Neutrophil (primary cell): ENCODE results near the gene P2RX6.
A peak's percentile ranks its signal among the peaks of the same experiment; 100 is the strongest.

Experiments
- H3K27ac ChIP-seq: fragments of 200-600 bp; sonication (generic); 2 replicates; pipeline ENCODE4 v1.5.1; 2016; ENCODE audit warnings: mild to moderate bottlenecking, moderate library complexity
- H3K27me3 ChIP-seq: fragments of 200-600 bp; sonication (generic); 2 replicates; pipeline ENCODE4 v1.6.0; 2016; ENCODE audit warnings: mild to moderate bottlenecking
- H3K36me3 ChIP-seq: fragments of 200-600 bp; sonication (generic); 2 replicates; pipeline ENCODE4 v1.5.1; 2017
- H3K4me1 ChIP-seq, 2 experiments: fragments of 200-600 bp in 1 of 2; sonication (generic) in 1 of 2; 1 replicate in 1 of 2; 2 replicates in 1 of 2; pipeline versions ENCODE4 v1.5.1 to v1.6.1; 2013 to 2016; ENCODE audit warnings: low read depth in 1 of 2, low read length in 1 of 2, mild to moderate bottlenecking in 1 of 2, moderate library complexity in 1 of 2; ENCODE audit not compliant: control insufficient read depth in 1 of 2, insufficient read depth in 1 of 2
- H3K4me3 ChIP-seq, 2 experiments: fragments of 200-600 bp in 1 of 2; sonication (generic) in 1 of 2; 1 replicate in 1 of 2; 2 replicates in 1 of 2; pipeline ENCODE4 v1.5.1; 2013 to 2016; ENCODE audit warnings: low read depth in 1 of 2, low read length in 1 of 2, mild to moderate bottlenecking in 1 of 2, moderate library complexity in 1 of 2
- H3K9me3 ChIP-seq: fragments of 200-600 bp; sonication (generic); 2 replicates; pipeline ENCODE4 v1.5.1; 2016
- TF ChIP-seq, protein P1 (sequence below): fragments of 200-600 bp; sonication (generic); IDR thresholded peaks from 2 replicates; pipeline ENCODE4 v1.5.1; 2016; ENCODE audit warnings: antibody characterized with exemption

Gene P2RX6

GRCh38 chr22:21014726-21015465 is at the start of gene P2RX6:
P2RX6 (plus strand) TSS chr22:21015165; CDS start chr22:21015175, 10 bp downstream.
- TF ChIP-seq, protein P1, sequence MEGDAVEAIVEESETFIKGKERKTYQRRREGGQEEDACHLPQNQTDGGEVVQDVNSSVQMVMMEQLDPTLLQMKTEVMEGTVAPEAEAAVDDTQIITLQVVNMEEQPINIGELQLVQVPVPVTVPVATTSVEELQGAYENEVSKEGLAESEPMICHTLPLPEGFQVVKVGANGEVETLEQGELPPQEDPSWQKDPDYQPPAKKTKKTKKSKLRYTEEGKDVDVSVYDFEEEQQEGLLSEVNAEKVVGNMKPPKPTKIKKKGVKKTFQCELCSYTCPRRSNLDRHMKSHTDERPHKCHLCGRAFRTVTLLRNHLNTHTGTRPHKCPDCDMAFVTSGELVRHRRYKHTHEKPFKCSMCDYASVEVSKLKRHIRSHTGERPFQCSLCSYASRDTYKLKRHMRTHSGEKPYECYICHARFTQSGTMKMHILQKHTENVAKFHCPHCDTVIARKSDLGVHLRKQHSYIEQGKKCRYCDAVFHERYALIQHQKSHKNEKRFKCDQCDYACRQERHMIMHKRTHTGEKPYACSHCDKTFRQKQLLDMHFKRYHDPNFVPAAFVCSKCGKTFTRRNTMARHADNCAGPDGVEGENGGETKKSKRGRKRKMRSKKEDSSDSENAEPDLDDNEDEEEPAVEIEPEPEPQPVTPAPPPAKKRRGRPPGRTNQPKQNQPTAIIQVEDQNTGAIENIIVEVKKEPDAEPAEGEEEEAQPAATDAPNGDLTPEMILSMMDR = no peak
- Histone ChIP-seq H3K36me3 (no peaks in the 10 kb centered on the region), H3K9me3 (no peaks in the 10 kb centered on the region), H3K27ac (no peak within 1 kb of the TSS), H3K4me1 (peaks cover 11 to 13% of the 10 kb centered on the region in 2 experiments), H3K4me3 (peak within 1 kb of the TSS; percentile 14 to 45), H3K27me3 (peaks cover 57% of the 10 kb centered on the region)

DNA sequence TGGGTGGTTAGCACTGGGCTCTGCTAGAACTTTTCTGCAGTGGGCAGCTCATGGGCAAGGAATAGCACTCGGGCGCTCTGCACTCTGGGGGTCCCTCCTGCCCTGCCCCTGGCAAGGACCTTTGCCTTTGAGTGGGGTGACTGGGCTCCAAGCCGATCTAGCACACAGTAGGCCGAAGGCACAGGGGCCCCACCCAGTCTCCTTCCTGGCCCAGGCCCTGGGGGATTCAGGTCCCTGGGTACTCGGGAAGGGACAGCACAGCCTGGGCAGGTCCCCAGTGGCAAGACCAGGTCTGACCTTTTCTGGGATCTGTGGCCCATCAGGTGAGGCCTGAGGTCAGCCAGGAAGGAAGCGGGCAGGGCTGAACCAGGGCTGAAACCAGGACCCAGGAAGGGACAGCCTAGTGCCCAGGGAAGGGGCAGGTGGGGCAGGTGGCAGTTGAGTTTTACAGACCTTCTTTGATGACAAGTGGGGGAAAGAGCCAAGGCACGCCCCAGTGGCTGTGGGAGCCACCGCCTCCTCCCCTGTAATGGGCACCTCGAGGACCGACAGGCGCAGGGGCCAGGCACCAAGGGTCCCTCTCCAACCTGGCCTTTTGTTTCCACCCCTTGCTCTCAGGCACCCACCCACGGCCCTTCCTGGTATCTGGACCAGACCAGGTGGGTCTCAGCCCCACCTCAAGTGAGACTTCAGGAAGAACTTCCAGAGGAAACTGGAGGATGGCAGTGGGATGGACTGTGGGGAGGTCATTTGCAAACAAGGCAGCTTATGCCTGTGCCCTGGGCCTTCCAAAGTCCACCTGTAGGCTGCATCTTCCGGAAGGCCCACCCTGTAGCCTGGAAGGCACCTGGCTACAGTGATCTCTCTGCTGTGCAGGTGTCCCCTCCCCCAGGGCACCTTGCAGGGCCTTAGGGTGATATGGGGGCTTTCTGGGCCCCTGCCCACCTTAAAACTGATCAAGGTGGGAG is 48.8 kb upstream of the P2RX6 start:
- H3K4me3 ChIP-seq = no peak overlapping the region
- H3K27me3 ChIP-seq = peaks cover 37% of the 10 kb centered on the region
- no peak overlapping the region for H3K27ac ChIP-seq
- no peaks in the 10 kb centered on the region for H3K36me3 ChIP-seq
- TF ChIP-seq, protein P1 = no peak
- H3K4me1 ChIP-seq = peaks cover 6 to 18% of the 10 kb centered on the region in 2 experiments
- no peaks in the 10 kb centered on the region for H3K9me3 ChIP-seq

GRCh38 chr22:20966883-20967696 is 47.9 kb upstream of the P2RX6 start, which contains the start of gene AIFM3:
AIFM3 (plus strand) TSS chr22:20967255; CDS start chr22:20967945, 690 bp downstream.
- TF ChIP-seq, protein P1 = no peak
- peaks cover 37% of the 10 kb centered on the region for H3K27me3 ChIP-seq
- H3K4me1 ChIP-seq = peaks cover 6 to 14% of the 10 kb centered on the region in 2 experiments
- no peak within 1 kb of the TSS for H3K4me3 ChIP-seq
- H3K9me3 ChIP-seq = no peaks in the 10 kb centered on the region
- no peaks in the 10 kb centered on the region for H3K36me3 ChIP-seq
- H3K27ac ChIP-seq = no peak within 1 kb of the TSS

DNA sequence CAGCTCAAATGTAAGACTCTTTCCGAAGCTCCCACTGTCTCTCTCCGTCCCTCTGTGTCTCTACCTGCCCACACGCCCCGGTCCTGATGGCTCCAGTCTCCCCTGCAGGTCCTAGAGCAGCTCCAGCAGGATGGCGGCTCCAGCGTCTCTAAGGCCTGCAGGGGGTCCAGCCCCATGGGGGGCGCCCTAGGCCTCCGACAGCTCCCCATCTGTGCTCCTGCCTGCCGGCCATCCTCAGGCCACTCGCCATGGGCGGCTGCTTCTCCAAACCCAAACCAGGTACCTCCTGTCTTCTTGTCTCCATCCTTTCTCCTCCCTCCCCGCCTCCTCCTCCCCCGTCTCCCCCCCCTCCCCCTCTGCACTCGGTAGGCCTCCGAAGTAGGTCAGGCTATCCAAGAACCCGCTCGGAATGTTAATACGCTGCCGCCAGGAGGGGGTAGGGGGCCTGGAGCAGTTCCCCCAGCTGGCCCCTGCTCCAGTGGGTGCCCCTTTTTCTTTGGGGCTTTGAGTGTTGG is 47.2 kb upstream of the P2RX6 start:
- TF ChIP-seq, protein P1 = no peak
- Histone ChIP-seq H3K36me3 (no peaks in the 10 kb centered on the region), H3K9me3 (no peaks in the 10 kb centered on the region), H3K4me1 (peaks cover 6 to 14% of the 10 kb centered on the region in 2 experiments), H3K27me3 (peaks cover 37% of the 10 kb centered on the region), H3K27ac (no peak overlapping the region), H3K4me3 (no peak overlapping the region)
